BE2C (cell line): Measurements from ENCODE around the gene CYP27B1.

Experiments
- DNase-seq: peaks from one replicate; pipeline ENCODE4 v3.0.0-alpha.2; 2020
- H3K27me3 ChIP-seq: fragments of 250-450 bp; sonication (Bioruptor Pico); 2 replicates; pipeline ENCODE4 v1.5.1; 2020; ENCODE audit warnings: mild to moderate bottlenecking
- H3K36me3 ChIP-seq: fragments of 250-450 bp; sonication (Bioruptor Pico); 2 replicates; pipeline ENCODE4 v1.5.1; 2020; ENCODE audit warnings: mild to moderate bottlenecking
- H3K4me1 ChIP-seq: fragments of 250-450 bp; sonication (Bioruptor Pico); 2 replicates; pipeline ENCODE4 v1.5.1; 2020
- H3K4me3 ChIP-seq: 2 replicates; pipeline ENCODE4 v1.5.1; 2011; ENCODE audit warnings: low read depth, low read length
- H3K9me3 ChIP-seq: fragments of 250-450 bp; sonication (Bioruptor Pico); 2 replicates; pipeline ENCODE4 v1.5.1; 2020
- TF ChIP-seq, protein P1 (sequence below): IDR thresholded peaks from 2 replicates; pipeline ENCODE4 v1.5.1; 2012; ENCODE audit warnings: mild to moderate bottlenecking, low read depth, low read length

CYP27B1 gene

DNA sequence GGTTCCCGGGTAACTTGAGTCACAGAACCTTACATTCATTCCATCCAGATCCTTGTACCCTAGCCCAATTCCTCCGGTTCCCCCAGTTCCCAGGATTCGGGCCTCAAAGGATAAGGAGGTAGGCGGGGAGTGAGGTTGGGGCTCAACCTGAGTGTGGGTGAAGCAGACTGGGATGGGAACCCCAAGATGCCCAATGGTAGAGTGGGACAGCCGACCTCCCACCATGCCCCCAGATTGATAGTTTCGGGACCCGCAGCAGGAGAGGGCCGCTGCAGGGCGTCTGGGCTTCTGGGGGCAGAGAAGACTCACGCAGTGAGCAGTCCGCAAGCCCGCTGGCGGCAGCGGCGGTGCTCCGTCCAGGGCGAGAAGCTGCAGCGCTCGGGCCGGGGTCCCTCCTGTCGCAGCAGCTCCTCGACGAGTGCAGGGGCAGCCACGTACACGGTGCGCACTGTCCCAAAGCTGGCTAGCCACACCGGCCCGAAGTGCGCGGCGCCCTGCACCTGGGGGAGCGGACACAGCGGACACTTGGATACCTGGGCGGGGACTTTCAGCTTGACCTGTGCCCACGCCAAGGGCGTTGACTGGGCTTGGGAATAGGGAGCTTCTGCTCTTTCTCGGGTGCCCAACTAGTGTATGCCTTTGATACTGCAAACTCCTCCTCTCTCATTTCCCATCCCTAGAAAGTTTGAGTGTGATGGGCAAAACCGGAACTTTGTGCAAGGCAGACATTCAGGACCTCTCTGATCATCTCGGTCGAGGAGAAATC lies 997 bp downstream of the CYP27B1 start:
- Histone ChIP-seq H3K27me3 (peaks cover 37% of the 10 kb centered on the region), H3K9me3 (no peaks in the 10 kb centered on the region), H3K4me3 (peak overlapping the region; percentile 41), H3K36me3 (peaks cover 23% of the 10 kb centered on the region), H3K4me1 (peaks cover 5% of the 10 kb centered on the region; the same call in 1 of the 2 replicates)
- no peak for DNase-seq
- TF ChIP-seq, protein P1, sequence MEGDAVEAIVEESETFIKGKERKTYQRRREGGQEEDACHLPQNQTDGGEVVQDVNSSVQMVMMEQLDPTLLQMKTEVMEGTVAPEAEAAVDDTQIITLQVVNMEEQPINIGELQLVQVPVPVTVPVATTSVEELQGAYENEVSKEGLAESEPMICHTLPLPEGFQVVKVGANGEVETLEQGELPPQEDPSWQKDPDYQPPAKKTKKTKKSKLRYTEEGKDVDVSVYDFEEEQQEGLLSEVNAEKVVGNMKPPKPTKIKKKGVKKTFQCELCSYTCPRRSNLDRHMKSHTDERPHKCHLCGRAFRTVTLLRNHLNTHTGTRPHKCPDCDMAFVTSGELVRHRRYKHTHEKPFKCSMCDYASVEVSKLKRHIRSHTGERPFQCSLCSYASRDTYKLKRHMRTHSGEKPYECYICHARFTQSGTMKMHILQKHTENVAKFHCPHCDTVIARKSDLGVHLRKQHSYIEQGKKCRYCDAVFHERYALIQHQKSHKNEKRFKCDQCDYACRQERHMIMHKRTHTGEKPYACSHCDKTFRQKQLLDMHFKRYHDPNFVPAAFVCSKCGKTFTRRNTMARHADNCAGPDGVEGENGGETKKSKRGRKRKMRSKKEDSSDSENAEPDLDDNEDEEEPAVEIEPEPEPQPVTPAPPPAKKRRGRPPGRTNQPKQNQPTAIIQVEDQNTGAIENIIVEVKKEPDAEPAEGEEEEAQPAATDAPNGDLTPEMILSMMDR: no peak

DNA sequence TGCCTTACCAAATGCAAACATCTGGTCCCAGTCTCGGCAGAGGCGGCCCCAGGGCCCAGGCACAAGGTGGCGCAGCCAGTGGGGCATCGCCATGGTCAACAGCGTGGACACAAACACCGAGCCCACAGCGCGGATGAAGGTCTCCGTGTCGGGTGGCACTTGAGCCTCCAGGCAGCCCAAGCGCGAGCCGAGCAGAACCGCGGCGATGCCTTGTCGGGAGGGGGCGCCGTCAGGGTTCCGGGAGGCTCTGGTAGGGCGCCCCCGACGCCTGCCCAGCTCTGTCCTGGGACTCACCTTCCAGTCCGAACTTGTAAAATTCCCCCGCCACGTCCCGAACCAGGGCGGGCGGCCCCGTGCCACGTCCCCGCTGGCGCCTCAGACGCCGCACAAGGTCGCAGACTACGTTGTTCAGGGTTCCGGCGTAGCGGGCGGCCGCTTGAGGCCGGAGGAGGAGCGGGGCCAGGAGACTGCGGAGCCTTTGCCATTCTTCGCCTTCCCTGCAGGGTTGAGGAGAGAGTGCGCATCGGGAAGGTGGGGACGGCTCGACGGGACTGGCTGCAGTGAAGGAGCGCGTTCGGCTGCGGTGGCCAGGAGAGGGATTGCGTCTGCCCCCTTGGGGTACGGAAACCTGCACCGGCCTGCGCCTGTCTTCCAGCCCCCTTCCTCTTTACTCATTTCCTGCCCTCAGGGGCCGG lies 1.7 kb downstream of the CYP27B1 start:
- Histone ChIP-seq H3K4me3 (peak overlapping the region; percentile 41), H3K4me1 (peaks cover 5% of the 10 kb centered on the region; the same call in 1 of the 2 replicates), H3K27me3 (peaks cover 37% of the 10 kb centered on the region), H3K36me3 (peaks cover 16% of the 10 kb centered on the region), H3K9me3 (no peaks in the 10 kb centered on the region)
- peak; percentile 49 for DNase-seq
- TF ChIP-seq, protein P1: peak; percentile 33

DNA sequence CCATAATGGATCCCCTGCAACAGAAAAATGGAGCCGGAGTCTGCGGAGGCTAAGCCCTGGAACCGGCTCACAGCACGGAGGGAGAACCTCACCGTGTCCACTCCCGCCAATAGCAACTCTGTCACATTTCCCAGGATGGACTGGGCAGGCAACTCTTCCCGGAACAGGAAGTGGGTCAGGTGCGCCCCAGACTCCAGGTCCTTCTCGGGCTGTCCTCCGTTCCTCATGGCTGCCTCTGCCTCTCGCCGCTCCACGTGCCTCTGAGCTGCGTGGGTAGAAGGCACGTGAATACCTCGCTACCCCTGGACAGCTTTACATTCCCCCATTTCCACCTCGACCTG lies 2.2 kb downstream of the CYP27B1 start:
- DNase-seq: no peak
- TF ChIP-seq, protein P1: no peak
- Histone ChIP-seq H3K4me1 (peaks cover 5% of the 10 kb centered on the region; the same call in 1 of the 2 replicates), H3K27me3 (peaks cover 37% of the 10 kb centered on the region), H3K9me3 (no peaks in the 10 kb centered on the region), H3K36me3 (peaks cover 10% of the 10 kb centered on the region), H3K4me3 (peak overlapping the region; percentile 41)

DNA sequence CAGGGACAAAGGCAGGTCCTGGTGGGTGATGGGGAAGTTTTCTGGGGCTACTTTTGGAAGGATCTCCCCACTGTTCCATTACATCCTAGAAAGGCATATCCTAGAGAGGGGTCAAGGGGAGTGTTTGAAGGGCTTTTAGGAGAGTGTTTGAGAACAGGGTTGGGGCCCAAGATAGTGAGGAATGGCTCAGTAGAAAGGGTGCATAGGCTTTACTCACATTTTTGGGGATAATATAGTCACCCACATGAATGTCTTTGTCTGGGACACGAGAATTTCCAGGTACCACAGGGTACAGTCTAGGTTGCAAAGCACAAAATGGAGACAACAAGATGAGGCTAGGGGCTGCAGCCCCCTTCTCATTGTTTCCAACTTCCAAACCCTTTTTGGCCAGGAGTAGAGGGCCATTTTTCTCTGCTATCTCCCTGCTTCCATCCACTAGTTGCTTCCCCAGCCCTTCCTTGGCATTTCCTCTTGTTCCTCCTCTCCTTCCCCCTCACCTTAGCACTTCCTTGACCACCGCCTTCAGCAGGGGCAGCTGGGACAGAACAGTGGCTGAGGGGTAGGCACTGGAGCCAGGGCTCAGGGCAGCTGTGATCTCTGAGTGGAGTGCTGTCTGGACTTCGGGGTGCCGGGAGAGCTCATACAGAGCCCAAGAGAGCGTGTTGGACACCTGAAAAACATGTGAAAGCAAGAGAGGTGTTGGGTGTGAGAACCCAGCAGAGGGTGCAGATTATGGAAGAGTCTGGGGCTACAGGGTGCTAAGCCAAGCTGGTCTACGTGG lies 2.8 kb downstream of the CYP27B1 start:
- no peaks in the 10 kb centered on the region for H3K9me3 ChIP-seq
- H3K27me3 ChIP-seq: peaks cover 37% of the 10 kb centered on the region
- H3K4me1 ChIP-seq: peaks cover 5% of the 10 kb centered on the region; the same call in 1 of the 2 replicates
- TF ChIP-seq, protein P1: no peak
- DNase-seq: no peak
- no peak overlapping the region for H3K4me3 ChIP-seq
- peaks cover 6% of the 10 kb centered on the region; the same call in 1 of the 2 replicates for H3K36me3 ChIP-seq

DNA sequence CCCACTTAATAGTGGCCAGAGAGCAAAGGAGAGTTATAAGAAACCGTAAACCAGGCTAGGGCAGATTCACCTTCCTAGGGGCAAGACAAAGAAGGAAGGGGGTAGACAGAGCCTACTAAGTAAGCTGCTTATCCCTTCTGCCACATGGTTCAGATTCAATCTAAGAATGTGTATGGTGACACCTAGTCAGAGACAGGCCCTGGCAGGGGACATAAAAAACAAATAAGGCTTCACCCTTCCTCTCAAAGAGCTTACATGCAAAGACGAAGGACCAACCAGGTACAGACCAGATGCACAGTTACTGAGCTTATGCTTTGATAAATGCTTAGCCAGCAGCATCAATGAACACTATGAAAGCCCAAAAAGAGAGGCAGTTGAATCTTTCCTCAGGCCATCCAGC lies 4.4 kb downstream of the CYP27B1 start:
- Histone ChIP-seq H3K36me3 (no peaks in the 10 kb centered on the region), H3K27me3 (peaks cover 37% of the 10 kb centered on the region), H3K9me3 (no peaks in the 10 kb centered on the region), H3K4me1 (peaks cover 5% of the 10 kb centered on the region; the same call in 1 of the 2 replicates), H3K4me3 (no peak overlapping the region)
- no peak for DNase-seq
- TF ChIP-seq, protein P1: no peak
